ENCODE measurements around the gene TSPAN5. TPM values are rescaled to one million over a fixed set of nuclear protein-coding genes. Genes with fewer than 3 reads are reported as not detected.

TSPAN5 gene
- total and polyA plus RNA-seq, 10 donors, result 4.6 to 33.6 (median 22.9) TPM

DNA sequence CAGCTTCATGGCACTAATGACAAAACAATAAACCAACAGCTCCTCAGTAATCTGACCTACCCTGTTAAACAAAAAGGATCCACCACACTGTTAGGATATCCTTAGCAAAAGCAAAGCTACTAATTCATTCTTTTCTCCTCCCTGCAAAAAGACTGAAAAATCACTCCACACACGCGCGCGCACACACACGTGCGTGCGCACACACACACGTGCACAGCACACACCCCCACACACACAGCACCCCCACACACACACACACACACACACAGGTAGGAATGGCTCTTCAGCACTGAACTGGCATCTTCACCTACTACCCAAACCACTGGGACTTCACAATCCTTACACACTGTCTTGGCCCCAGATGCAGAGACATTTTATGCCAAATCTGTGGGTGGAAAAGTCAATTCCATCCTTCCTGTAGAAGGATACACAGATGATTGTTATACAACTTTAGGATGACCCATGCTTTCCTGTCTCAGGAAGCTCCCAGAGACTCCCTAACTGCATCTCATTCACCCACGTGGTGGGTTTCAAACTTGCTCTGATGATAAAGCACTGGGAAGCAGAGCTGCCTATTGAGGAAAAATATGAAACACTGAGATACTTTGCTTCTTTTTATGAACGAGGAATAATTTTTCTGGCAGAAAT is 102.5 kb downstream of the TSPAN5 start:
- Histone ChIP-seq H3K36me3 (no peaks in the 10 kb centered on the region), H3K4me1 (peaks cover 0 to 8% (median 1%) of the 10 kb centered on the region in 6 donors), H3K27ac (no peak overlapping the region), H3K4me3 (no peak overlapping the region), H3K27me3 (replicated peaks in 1 of 7) (no peaks in the 10 kb centered on the region), H3K9me3 (no peaks in the 10 kb centered on the region)
- intact Hi-C loops (cut with DNase I; ENCODE audit: low total_unique reads), result no loop called here
- TF ChIP-seq POLR2AphosphoS5 (IDR thresholded peaks at IDR 0.05) (no peak), POLR2A (IDR thresholded peaks at IDR 0.05) (no peak)
- TF ChIP-seq, protein P1, sequence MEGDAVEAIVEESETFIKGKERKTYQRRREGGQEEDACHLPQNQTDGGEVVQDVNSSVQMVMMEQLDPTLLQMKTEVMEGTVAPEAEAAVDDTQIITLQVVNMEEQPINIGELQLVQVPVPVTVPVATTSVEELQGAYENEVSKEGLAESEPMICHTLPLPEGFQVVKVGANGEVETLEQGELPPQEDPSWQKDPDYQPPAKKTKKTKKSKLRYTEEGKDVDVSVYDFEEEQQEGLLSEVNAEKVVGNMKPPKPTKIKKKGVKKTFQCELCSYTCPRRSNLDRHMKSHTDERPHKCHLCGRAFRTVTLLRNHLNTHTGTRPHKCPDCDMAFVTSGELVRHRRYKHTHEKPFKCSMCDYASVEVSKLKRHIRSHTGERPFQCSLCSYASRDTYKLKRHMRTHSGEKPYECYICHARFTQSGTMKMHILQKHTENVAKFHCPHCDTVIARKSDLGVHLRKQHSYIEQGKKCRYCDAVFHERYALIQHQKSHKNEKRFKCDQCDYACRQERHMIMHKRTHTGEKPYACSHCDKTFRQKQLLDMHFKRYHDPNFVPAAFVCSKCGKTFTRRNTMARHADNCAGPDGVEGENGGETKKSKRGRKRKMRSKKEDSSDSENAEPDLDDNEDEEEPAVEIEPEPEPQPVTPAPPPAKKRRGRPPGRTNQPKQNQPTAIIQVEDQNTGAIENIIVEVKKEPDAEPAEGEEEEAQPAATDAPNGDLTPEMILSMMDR (IDR thresholded peaks at IDR 0.05 in 8 of 11, conservative IDR thresholded peaks at IDR 0.05 in 3 of 11), result no peak
- DNase-seq, result no peak
- WGBS, 5 donors, result 77 to 91% (median 82%) methylated on average over 10 of the region's 10 CpGs

DNA sequence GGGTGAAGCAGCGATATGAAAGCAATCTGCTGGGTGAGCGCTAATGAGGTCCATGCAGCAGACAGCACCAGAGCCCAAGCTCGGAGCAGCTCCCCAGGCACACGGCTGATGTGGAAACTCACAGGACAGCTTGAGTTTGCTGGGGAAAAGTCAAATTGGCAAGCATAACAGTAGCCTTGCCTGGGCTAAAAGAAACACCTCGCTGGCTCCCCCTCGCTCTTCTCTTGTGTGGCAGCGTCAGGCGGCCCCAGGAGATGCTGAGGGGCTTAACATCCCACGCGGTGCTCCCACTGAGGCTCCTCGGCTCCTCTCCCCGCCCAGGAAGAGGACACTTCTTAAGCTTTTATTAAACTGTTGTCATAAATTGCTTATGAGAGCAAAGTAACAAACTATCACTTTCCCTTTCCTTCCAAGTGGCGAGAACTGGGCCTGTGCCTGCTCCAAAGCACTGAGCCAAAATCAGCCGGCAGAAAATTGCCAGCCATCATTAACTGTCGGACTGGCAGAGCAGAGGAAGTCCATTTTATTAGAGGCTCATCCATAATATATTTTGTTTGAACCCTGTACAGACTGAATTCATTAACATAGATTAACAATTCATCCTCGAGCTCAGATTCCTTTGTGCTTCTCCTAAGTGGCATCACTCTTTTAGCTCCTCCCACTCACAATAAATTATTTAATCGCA is 111.4 kb downstream of the TSPAN5 start:
- no peaks in the 10 kb centered on the region for H3K9me3 ChIP-seq

DNA sequence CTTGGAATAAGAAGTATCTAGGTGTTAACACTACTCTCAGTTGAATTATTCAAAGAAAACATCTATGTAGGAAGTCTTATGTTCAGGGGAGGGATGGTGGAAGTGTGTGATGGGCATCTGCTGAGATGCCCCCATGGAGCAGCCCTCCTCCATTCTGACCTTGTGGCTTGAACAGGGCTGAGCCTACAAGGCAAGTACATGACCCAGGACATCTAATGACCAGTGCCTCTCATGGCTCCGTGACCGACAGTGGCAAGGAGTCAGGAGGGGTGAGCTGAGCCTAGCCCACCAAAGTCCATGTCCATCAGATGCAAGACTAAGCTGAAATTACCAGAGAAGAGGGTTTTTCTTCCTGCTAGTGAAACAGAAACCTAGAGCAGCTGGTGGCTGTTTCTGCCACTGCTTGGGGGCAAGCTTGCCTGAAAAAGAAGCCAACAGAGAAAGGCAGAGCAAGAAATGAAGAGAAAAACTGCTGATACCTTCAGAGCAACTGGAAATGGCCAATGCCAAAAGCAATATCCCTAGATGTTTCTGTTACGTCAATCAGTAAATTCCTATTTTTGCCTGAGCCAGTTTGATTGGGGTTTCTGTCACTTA is 113.5 kb downstream of the TSPAN5 start:
- no peak overlapping the region for H3K27ac ChIP-seq
- WGBS, 5 donors, result 61 to 81% (median 72%) methylated on average over 3 of the region's 3 CpGs
- H3K36me3 ChIP-seq, result no peaks in the 10 kb centered on the region
- peaks cover 0 to 10% (median 0%) of the 10 kb centered on the region in 6 donors for H3K4me1 ChIP-seq
- H3K27me3 ChIP-seq (replicated peaks in 1 of 7), result no peaks in the 10 kb centered on the region
- no peak for TF ChIP-seq POLR2AphosphoS5 (IDR thresholded peaks at IDR 0.05)
- TF ChIP-seq, protein P1 (IDR thresholded peaks at IDR 0.05 in 8 of 11, conservative IDR thresholded peaks at IDR 0.05 in 3 of 11), result no peak
- no peak for TF ChIP-seq POLR2A (IDR thresholded peaks at IDR 0.05)
- intact Hi-C loops (cut with DNase I; ENCODE audit: low total_unique reads), result no loop called here
- no peak for DNase-seq
- H3K9me3 ChIP-seq, result no peaks in the 10 kb centered on the region
- H3K4me3 ChIP-seq, result no peak overlapping the region

More for the DNA sequence above, 111.4 kb downstream of the TSPAN5 start:
- DNase-seq, result no peak
- H3K4me1 ChIP-seq, result peaks cover 0 to 10% (median 0%) of the 10 kb centered on the region in 6 donors
- TF ChIP-seq POLR2A (IDR thresholded peaks at IDR 0.05), result no peak
- TF ChIP-seq POLR2AphosphoS5 (IDR thresholded peaks at IDR 0.05), result peak in 1 of 3 donors; percentile 47
- H3K4me3 ChIP-seq, result peak overlapping the region; percentile 1 to 53 (median 18)
- no peaks in the 10 kb centered on the region for H3K27me3 ChIP-seq (replicated peaks in 1 of 7)
- intact Hi-C loops (cut with DNase I; ENCODE audit: low total_unique reads), result no loop called here
- peak overlapping the region in 7 of 8 donors; percentile 65 to 82 (median 75) for H3K27ac ChIP-seq
- 62 to 76% (median 70%) methylated on average over 14 to 17 of the region's 17 CpGs for WGBS, 5 donors
- no peaks in the 10 kb centered on the region for H3K36me3 ChIP-seq

DNA sequence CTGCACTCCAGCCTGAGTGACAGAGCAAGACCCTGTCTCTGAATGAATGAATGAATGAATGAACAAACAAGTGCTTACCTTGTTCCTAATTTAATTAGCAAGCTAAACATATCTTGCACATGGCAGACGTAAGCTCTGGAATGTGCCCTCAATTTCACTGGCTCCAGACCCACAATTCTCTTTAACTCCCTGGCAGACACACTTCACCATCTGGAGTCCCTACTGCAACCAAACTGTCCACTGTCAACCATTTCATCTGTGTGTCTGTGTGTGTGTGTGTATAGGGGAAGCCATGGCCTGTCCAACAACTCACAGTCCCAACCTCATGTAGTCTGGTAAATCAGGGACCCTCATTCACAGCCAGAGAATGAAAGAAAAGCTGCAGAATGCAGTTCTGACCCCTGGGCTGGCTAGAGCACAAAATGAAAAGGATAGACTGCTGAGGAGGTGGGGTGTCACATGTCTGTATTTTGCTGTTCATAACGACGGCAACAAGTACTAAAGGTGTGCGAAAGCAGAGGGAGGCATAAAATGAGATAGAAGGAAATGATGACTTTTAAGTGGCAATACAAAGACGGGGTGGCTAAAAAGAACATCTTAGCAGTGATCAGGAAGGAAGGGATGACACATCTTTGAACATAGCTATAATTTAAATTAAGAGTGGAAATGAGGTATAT is 114.1 kb downstream of the TSPAN5 start:
- Histone ChIP-seq H3K27me3 (replicated peaks in 1 of 7) (no peaks in the 10 kb centered on the region), H3K27ac (no peak overlapping the region), H3K4me1 (peaks cover 0 to 10% (median 0%) of the 10 kb centered on the region in 6 donors), H3K9me3 (no peaks in the 10 kb centered on the region), H3K4me3 (no peak overlapping the region), H3K36me3 (no peaks in the 10 kb centered on the region)
- TF ChIP-seq POLR2AphosphoS5 (IDR thresholded peaks at IDR 0.05) (no peak), POLR2A (IDR thresholded peaks at IDR 0.05) (no peak)
- TF ChIP-seq, protein P1 (IDR thresholded peaks at IDR 0.05 in 8 of 11, conservative IDR thresholded peaks at IDR 0.05 in 3 of 11), result no peak
- WGBS, 5 donors, result 68 to 86% (median 83%) methylated on average over 5 of the region's 5 CpGs
- intact Hi-C loops (cut with DNase I; ENCODE audit: low total_unique reads), result no loop called here
- DNase-seq, result no peak
